Naive thymus-derived CD4-positive, alpha-beta T cell (primary cell): ENCODE results near the gene SLC26A3. TPM values are rescaled to one million over a fixed set of nuclear protein-coding genes. Genes with fewer than 3 reads are reported as not detected.

Source experiments
- ATAC-seq: fragments of 150-1000 bp; cut with Tn5 transposase; 2 replicates; pipeline ENCODE4 v1.10.0; 2021; ENCODE audit warnings: mild to moderate bottlenecking, moderate library complexity
- CTCF ChIA-PET: fragments of 350-600 bp; sonication (Branson Sonifier 250); formaldehyde crosslinking; loops from one replicate; lab custom pipeline; 2021; ENCODE audit warnings: antibody characterized with exemption; lab: Charles Lee
- POLR2A ChIA-PET: fragments of 350-600 bp; sonication (Branson Sonifier 250); formaldehyde crosslinking; loops from one replicate; lab custom pipeline; 2021; ENCODE audit warnings: antibody characterized with exemption, inconsistent platforms; lab: Charles Lee
- DNase-seq, 9 donors: peaks; one replicate each; pipeline versions ENCODE4 v3.0.0 to v3.0.0-alpha.2; 2020 to 2022; ENCODE audit warnings: mixed read lengths in 1 of 9
- H3K27ac ChIP-seq: one replicate; pipeline ENCODE4 v1.7.0; 2013; ENCODE audit warnings: mild to moderate bottlenecking, low read depth, low read length, moderate library complexity
- H3K27me3 ChIP-seq, 2 donors: one replicate each; pipeline ENCODE4 v1.7.0; 2013; ENCODE audit warnings: low read length in 2 of 2, mild to moderate bottlenecking in 2 of 2, moderate library complexity in 2 of 2; ENCODE audit not compliant: control insufficient read depth in 2 of 2, insufficient read depth in 2 of 2
- H3K36me3 ChIP-seq, 3 experiments: 1 replicate in 2 of 3; 2 replicates in 1 of 3; pipeline ENCODE4 v1.7.0; 2013; ENCODE audit warnings: low read length in 3 of 3, mild to moderate bottlenecking in 3 of 3, moderate library complexity in 1 of 3; ENCODE audit not compliant: insufficient read depth in 3 of 3, control insufficient read depth in 2 of 3
- H3K4me1 ChIP-seq, 2 donors: one replicate each; pipeline ENCODE4 v1.7.0; 2013; ENCODE audit warnings: low read length in 2 of 2, mild to moderate bottlenecking in 2 of 2, moderate library complexity in 1 of 2; ENCODE audit not compliant: control insufficient read depth in 2 of 2, insufficient read depth in 2 of 2
- H3K4me3 ChIP-seq: 2 replicates; pipeline ENCODE4 v1.7.0; 2013; ENCODE audit warnings: mild to moderate bottlenecking, low read length
- H3K9me3 ChIP-seq, 3 experiments: 1 replicate in 2 of 3; 2 replicates in 1 of 3; pipeline ENCODE4 v1.7.0; 2013; ENCODE audit warnings: low read length in 3 of 3; ENCODE audit not compliant: control insufficient read depth in 2 of 3
- H3K27ac Mint-ChIP-seq, 9 donors: one replicate each; pipeline ENCODE4 v1.8.0; 2020 to 2022; ENCODE audit warnings: mixed read lengths in 9 of 9, mild to moderate bottlenecking in 8 of 9, moderate library complexity in 5 of 9, inconsistent platforms in 2 of 9
- H3K27me3 Mint-ChIP-seq, 5 donors: one replicate each; pipeline ENCODE4 v1.8.0; 2021 to 2022; ENCODE audit warnings: mixed read lengths in 5 of 5, mild to moderate bottlenecking in 1 of 5
- H3K36me3 Mint-ChIP-seq, 5 donors: one replicate each; pipeline ENCODE4 v1.8.0; 2020 to 2022; ENCODE audit warnings: mixed read lengths in 5 of 5, mild to moderate bottlenecking in 3 of 5, inconsistent platforms in 1 of 5
- H3K4me1 Mint-ChIP-seq, 7 donors: one replicate each; pipeline ENCODE4 v1.8.0; 2020 to 2022; ENCODE audit warnings: mixed read lengths in 7 of 7, mild to moderate bottlenecking in 3 of 7, inconsistent platforms in 1 of 7
- H3K4me3 Mint-ChIP-seq, 10 donors: one replicate each; pipeline ENCODE4 v1.8.0; 2020 to 2022; ENCODE audit warnings: mild to moderate bottlenecking in 10 of 10, mixed read lengths in 10 of 10, moderate library complexity in 6 of 10, inconsistent platforms in 2 of 10
- H3K9me3 Mint-ChIP-seq, 11 donors: one replicate each; pipeline ENCODE4 v1.8.0; 2020 to 2022; ENCODE audit warnings: mixed read lengths in 11 of 11, mild to moderate bottlenecking in 4 of 11, inconsistent platforms in 1 of 11, moderate library complexity in 1 of 11
- intact Hi-C, 2 donors: fragments of 100-400 bp; cut with micrococcal nuclease; formaldehyde crosslinking; loops; one replicate each; pipeline ENCODE4 v1.15.1; 2023
- polyA plus RNA-seq, 2 donors: library from polyadenylated mRNA; unstranded; fragments of 300-500 nt; fragmentation: Illumina TruSeq; gene quantifications; one replicate each; pipeline ENCODE4 v1.2.3, GENCODE V29; 2021
- total RNA-seq, 6 experiments: library from RNA in 5 of 6; stranded (reverse) in 5 of 6; gene quantifications; 1 replicate in 5 of 6; 2 replicates in 1 of 6; pipeline ENCODE4 v1.2.3 and lab custom pipeline; 2021 to 2026

The SLC26A3 gene
- total and polyA plus RNA-seq, 7 experiments from 2014 or later, result not detected

DNA sequence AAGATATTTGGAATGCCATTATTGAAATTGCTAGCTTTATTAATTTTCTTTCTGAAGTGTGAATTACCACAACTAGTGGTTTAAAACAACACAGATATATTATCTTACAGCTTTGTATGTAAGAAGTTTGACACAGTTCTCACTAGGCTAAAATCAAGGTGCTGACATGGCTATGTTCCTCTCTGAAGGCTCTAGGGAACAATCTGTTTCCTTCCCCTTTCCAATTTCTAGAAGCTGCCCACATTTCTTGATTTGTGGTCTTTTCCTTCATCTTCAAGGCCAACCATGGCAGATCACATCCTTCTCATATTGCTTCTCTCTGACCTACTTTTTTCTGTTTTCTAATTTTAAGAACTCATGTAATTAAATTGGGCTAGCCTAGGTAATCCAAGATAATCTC is 43.3 kb upstream of the SLC26A3 start:
- DNase-seq (no peak), ATAC-seq (no peak)
- H3K9me3 Mint-ChIP-seq, result peaks cover 0 to 5% (median 0%) of the 10 kb centered on the region in 11 donors
- H3K27me3 Mint-ChIP-seq, result peaks cover 0 to 4% (median 0%) of the 10 kb centered on the region in 5 donors
- H3K4me3 Mint-ChIP-seq, result no peak overlapping the region
- intact Hi-C loops, result no loop called here
- peaks cover 0 to 1% (median 0%) of the 10 kb centered on the region in 5 donors for H3K36me3 Mint-ChIP-seq
- no peaks in the 10 kb centered on the region for H3K27me3 ChIP-seq
- H3K9me3 ChIP-seq, result no peaks in the 10 kb centered on the region
- POLR2A ChIA-PET, result interaction anchor here (0.5 to 1.1 kb wide), 2 partner anchors 73 to 127 kb away, joined by 3 read pairs; no protein-coding TSS in a partner anchor
- no peaks in the 10 kb centered on the region for H3K36me3 ChIP-seq
- H3K27ac Mint-ChIP-seq, result no peak overlapping the region
- H3K4me1 ChIP-seq, result no peaks in the 10 kb centered on the region
- CTCF ChIA-PET, result interaction anchor here (1.1 kb wide), 1 partner anchor 33 kb away, joined by 3 read pairs; no protein-coding TSS in a partner anchor
- H3K4me1 Mint-ChIP-seq, result no peaks in the 10 kb centered on the region
- no peak overlapping the region for H3K4me3 ChIP-seq
- H3K27ac ChIP-seq, result no peak overlapping the region

DNA sequence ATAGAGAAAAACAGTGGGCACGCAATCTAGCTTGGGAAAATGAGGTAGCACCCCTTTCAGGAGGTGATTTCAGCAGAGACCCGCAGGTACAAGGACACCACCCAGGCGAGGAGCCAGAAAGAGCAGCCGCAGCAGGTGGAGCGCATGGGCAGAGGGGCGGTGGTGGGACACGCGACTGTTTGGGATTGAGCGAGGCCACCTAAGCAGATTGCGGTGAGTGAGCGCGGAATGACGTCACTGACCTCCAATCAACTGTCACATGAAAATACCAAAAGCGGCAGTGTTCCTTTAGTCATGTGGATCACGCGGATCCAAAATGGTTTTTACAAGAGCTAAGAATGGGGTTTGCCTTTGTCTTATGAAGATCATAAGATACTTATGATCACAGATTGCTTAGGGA is 40.2 kb upstream of the SLC26A3 start:
- Mint-ChIP-seq H3K4me1 (no peaks in the 10 kb centered on the region), H3K4me3 (no peak overlapping the region), H3K36me3 (peaks cover 0 to 1% (median 0%) of the 10 kb centered on the region in 5 donors), H3K27me3 (peaks cover 0 to 7% (median 0%) of the 10 kb centered on the region in 5 donors), H3K27ac (no peak overlapping the region), H3K9me3 (peaks cover 0 to 12% (median 4%) of the 10 kb centered on the region in 11 donors)
- Histone ChIP-seq H3K4me3 (no peak overlapping the region), H3K27ac (no peak overlapping the region), H3K4me1 (no peaks in the 10 kb centered on the region), H3K36me3 (no peaks in the 10 kb centered on the region), H3K9me3 (no peaks in the 10 kb centered on the region), H3K27me3 (no peaks in the 10 kb centered on the region)
- POLR2A ChIA-PET, result no interaction called here
- CTCF ChIA-PET, result no interaction called here
- no peak for DNase-seq
- no peak for ATAC-seq
- intact Hi-C loops, result no loop called here

DNA sequence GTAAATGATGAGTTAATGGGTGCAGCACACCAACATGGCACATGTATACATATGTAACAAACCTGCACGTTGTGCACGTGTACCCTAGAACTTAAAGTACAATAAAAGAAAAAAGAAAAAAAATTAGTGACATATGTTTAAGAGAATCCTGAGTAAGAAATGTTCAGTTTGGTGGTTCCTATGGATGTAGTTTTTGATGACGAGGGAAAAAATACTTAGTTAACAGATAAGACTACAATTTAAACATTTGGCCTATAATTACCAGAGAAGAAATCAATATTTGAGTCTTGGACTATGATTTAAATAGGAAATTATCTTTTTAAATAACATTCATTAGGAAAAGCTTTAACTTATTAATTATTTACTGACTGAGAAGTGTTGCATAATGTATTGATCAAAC is 39.2 kb upstream of the SLC26A3 start:
- Histone ChIP-seq H3K4me1 (no peaks in the 10 kb centered on the region), H3K4me3 (no peak overlapping the region), H3K27ac (no peak overlapping the region), H3K36me3 (no peaks in the 10 kb centered on the region), H3K9me3 (no peaks in the 10 kb centered on the region), H3K27me3 (no peaks in the 10 kb centered on the region)
- ATAC-seq, result no peak
- Mint-ChIP-seq H3K4me3 (no peak overlapping the region), H3K36me3 (peaks cover 0 to 1% (median 0%) of the 10 kb centered on the region in 5 donors), H3K27me3 (peaks cover 0 to 9% (median 0%) of the 10 kb centered on the region in 5 donors), H3K4me1 (no peaks in the 10 kb centered on the region), H3K27ac (no peak overlapping the region), H3K9me3 (peaks cover 0 to 12% (median 4%) of the 10 kb centered on the region in 11 donors)
- CTCF ChIA-PET, result interaction anchor here (0.7 kb wide), 1 partner anchor 58 kb away, joined by 3 read pairs; no protein-coding TSS in a partner anchor
- intact Hi-C loops, result no loop called here
- no peak for DNase-seq
- POLR2A ChIA-PET, result no interaction called here

DNA sequence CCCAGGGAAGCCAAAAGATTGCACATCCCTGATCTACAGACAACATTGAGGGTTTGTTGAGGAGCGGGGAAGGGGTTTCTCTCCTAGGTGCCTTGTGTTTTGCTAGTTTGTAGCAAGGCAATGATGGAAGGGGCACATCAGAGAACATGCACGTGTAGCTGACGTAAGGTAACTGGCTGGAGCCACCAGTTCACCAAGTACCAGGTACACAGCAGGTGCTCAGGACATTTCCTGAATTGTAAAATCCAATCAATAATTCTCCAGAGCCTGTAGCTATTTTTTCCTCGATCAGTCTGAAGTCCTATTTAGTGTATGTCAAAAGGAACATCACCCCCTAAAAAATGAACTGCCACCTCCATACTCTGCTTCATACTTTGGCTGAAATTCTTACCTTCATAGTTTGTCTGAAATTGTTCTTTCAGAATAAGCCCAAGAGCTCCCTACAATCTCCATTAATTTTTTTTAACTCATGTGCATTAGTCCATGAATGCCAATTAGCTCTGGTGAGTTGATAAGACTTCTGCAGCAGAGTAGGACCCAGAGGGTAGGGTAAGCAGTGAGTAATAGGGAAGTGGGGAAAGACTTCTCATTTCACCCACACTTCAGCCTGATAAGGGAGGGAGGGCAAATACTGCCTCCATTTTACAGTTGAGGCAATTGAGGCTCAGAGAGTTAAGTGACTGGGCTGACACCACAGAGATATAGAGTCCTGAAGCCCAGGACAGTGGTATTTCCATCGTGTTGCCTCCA is 36.0 kb upstream of the SLC26A3 start:
- H3K27me3 Mint-ChIP-seq, result peaks cover 0 to 7% (median 0%) of the 10 kb centered on the region in 5 donors
- no peaks in the 10 kb centered on the region for H3K27me3 ChIP-seq
- H3K4me3 ChIP-seq, result no peak overlapping the region
- H3K36me3 Mint-ChIP-seq, result peaks cover 0 to 1% (median 0%) of the 10 kb centered on the region in 5 donors
- ChIA-PET POLR2A (interaction anchor here (1.0 kb wide), 1 partner anchor 18 kb away, joined by 3 read pairs; no protein-coding TSS in a partner anchor), CTCF (no interaction called here)
- H3K4me1 Mint-ChIP-seq, result no peaks in the 10 kb centered on the region
- no peak overlapping the region for H3K27ac Mint-ChIP-seq
- H3K9me3 ChIP-seq, result no peaks in the 10 kb centered on the region
- H3K36me3 ChIP-seq, result no peaks in the 10 kb centered on the region
- no peak overlapping the region for H3K27ac ChIP-seq
- H3K9me3 Mint-ChIP-seq, result peaks cover 0 to 12% (median 4%) of the 10 kb centered on the region in 11 donors
- H3K4me3 Mint-ChIP-seq, result no peak overlapping the region
- no peaks in the 10 kb centered on the region for H3K4me1 ChIP-seq
- DNase-seq (no peak), ATAC-seq (no peak)
- intact Hi-C loops, result no loop called here

DNA sequence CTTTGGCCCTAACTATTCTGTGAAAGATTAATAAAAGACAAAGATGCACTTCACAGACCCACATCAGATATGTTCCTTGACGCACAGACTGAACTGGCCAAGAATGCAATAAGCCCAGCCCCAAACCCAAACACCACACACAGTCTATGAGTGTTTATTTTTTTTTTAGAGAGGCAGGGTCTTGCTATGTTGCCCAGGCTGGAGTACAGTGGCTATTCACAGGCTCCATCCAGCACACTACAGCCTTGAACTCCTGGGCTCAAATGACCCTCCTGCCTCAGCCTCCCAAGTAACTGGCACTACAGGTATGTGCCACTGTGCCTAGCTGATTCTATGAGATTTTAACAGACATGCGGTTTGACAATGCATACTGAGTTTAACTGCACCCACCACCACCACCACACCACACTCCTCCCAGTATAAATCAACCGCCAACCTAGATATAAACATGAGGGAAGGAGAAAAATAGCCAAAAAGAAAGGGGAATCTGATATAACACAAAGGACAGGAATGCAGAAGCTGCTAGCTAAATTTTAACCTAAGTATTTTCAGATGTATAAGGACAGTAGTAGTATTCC is 35.1 kb upstream of the SLC26A3 start:
- Histone ChIP-seq H3K4me3 (no peak overlapping the region), H3K27ac (no peak overlapping the region), H3K36me3 (no peaks in the 10 kb centered on the region), H3K27me3 (no peaks in the 10 kb centered on the region), H3K4me1 (no peaks in the 10 kb centered on the region), H3K9me3 (no peaks in the 10 kb centered on the region)
- no peaks in the 10 kb centered on the region for H3K4me1 Mint-ChIP-seq
- no peak overlapping the region for H3K4me3 Mint-ChIP-seq
- peak overlapping the region in 1 of 9 donors; percentile 27 for H3K27ac Mint-ChIP-seq
- peaks cover 0 to 8% (median 0%) of the 10 kb centered on the region in 5 donors for H3K27me3 Mint-ChIP-seq
- ChIA-PET CTCF (no interaction called here), POLR2A (no interaction called here)
- no peak for ATAC-seq
- H3K36me3 Mint-ChIP-seq, result peaks cover 0 to 1% (median 0%) of the 10 kb centered on the region in 5 donors
- intact Hi-C loops, result no loop called here
- peaks cover 0 to 11% (median 4%) of the 10 kb centered on the region in 11 donors for H3K9me3 Mint-ChIP-seq
- DNase-seq, result no peak

DNA sequence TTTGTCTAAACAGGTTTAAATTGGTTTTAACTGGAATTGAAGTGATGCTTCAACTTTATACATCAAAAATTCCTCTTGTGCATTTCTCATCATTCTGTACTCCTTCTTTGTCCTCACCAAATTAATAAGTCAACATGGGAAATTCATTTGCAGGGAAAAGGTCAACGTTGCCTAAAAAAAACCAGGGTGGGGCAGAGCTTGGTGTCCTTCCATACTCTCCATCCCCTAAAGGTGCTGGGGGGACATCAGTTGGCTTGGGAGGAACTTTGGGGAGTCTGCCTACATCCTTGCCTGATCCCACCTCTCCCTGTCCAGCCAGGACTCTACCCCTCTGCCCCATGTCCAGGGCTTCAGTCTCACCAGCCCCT is 34.1 kb upstream of the SLC26A3 start:
- DNase-seq, result no peak
- CTCF ChIA-PET, result no interaction called here
- no peaks in the 10 kb centered on the region for H3K4me1 Mint-ChIP-seq

More for the DNA sequence above, 34.1 kb upstream of the SLC26A3 start:
- peaks cover 0 to 1% (median 0%) of the 10 kb centered on the region in 5 donors for H3K36me3 Mint-ChIP-seq
- no peak overlapping the region for H3K4me3 Mint-ChIP-seq
- intact Hi-C loops, result no loop called here
- Histone ChIP-seq H3K4me1 (no peaks in the 10 kb centered on the region), H3K36me3 (no peaks in the 10 kb centered on the region), H3K9me3 (no peaks in the 10 kb centered on the region), H3K27me3 (no peaks in the 10 kb centered on the region), H3K4me3 (no peak overlapping the region), H3K27ac (no peak overlapping the region)
- peak overlapping the region in 1 of 9 donors; percentile 10 for H3K27ac Mint-ChIP-seq
- peaks cover 0 to 8% (median 4%) of the 10 kb centered on the region in 11 donors for H3K9me3 Mint-ChIP-seq
- POLR2A ChIA-PET, result no interaction called here
- peaks cover 0 to 11% (median 0%) of the 10 kb centered on the region in 5 donors for H3K27me3 Mint-ChIP-seq
- ATAC-seq, result no peak
